HepG2 (cell line): ENCODE data around the gene OR6S1. TPM values are rescaled to one million over a fixed set of nuclear protein-coding genes. Genes with fewer than 3 reads are reported as not detected.

Experiments used
- CBX2 ChIP-seq, 2 experiments: fragments of 200-600 bp in 1 of 2; sonication (generic); formaldehyde crosslinking in 1 of 2; IDR thresholded peaks; 2 replicates each; pipeline versions ENCODE4 v1.7.0 to v1.8.1; 2018 to 2022; ENCODE audit warnings: low read depth in 2 of 2, low read length in 1 of 2, mild to moderate bottlenecking in 1 of 2, missing genetic modification reagents in 1 of 2
- CCAR2 ChIP-seq: fragments of 200-400 bp; formaldehyde crosslinking; optimal IDR thresholded peaks from 2 replicates; pipeline ENCODE3; 2018; ENCODE audit warnings: low read depth, mild to moderate bottlenecking, low read length, moderate library complexity
- HDAC6 ChIP-seq: fragments of 200-600 bp; sonication (generic); IDR thresholded peaks from 2 replicates; pipeline ENCODE4 v1.7.0; 2017; ENCODE audit warnings: mild to moderate bottlenecking, antibody characterized with exemption, low read length, low read depth
- HNF1B ChIP-seq: sonication (generic); formaldehyde crosslinking; IDR thresholded peaks from 2 replicates; pipeline ENCODE4 v1.5.1; 2020; ENCODE audit warnings: mild to moderate bottlenecking, moderate library complexity, missing genetic modification reagents
- ISL2 ChIP-seq: sonication (generic); formaldehyde crosslinking; IDR thresholded peaks from 2 replicates; pipeline ENCODE4 v1.5.0; 2020; ENCODE audit warnings: missing genetic modification reagents
- JDP2 ChIP-seq: sonication (generic); formaldehyde crosslinking; IDR thresholded peaks from 2 replicates; pipeline ENCODE4 v1.8.1; 2022; ENCODE audit warnings: missing genetic modification reagents, borderline replicate concordance
- KLF16 ChIP-seq, 2 experiments: sonication (generic) in 1 of 2; formaldehyde crosslinking in 1 of 2; IDR thresholded peaks; 2 replicates each; pipeline versions ENCODE4 v1.6.1 to v1.8.0; 2016 to 2023; ENCODE audit warnings: missing genetic modification reagents in 2 of 2, missing compliant biosample characterization in 1 of 2
- NAIF1 ChIP-seq: sonication (generic); formaldehyde crosslinking; IDR thresholded peaks from 2 replicates; pipeline ENCODE4 v1.5.0; 2020; ENCODE audit warnings: mild to moderate bottlenecking, missing genetic modification reagents, borderline replicate concordance
- NFYC ChIP-seq: IDR thresholded peaks from 2 replicates; pipeline ENCODE4 v1.6.1; 2016; ENCODE audit warnings: missing genetic modification reagents, missing compliant biosample characterization
- NR2C2 ChIP-seq: sonication (generic); formaldehyde crosslinking; IDR thresholded peaks from 2 replicates; pipeline ENCODE4 v1.4.0; 2020; ENCODE audit warnings: missing genetic modification reagents, mild to moderate bottlenecking, moderate library complexity, borderline replicate concordance
- PITX1 ChIP-seq: sonication (generic); formaldehyde crosslinking; IDR thresholded peaks from 2 replicates; pipeline ENCODE4 v1.5.1; 2020; ENCODE audit warnings: mild to moderate bottlenecking, missing genetic modification reagents
- SALL1 ChIP-seq: sonication (generic); formaldehyde crosslinking; IDR thresholded peaks from 2 replicates; pipeline ENCODE4 v1.8.0; 2022; ENCODE audit warnings: mild to moderate bottlenecking, missing genetic modification reagents
- SALL2 ChIP-seq: sonication (generic); formaldehyde crosslinking; IDR thresholded peaks from 2 replicates; pipeline ENCODE4 v1.8.1; 2023; ENCODE audit warnings: mild to moderate bottlenecking, missing genetic modification reagents, inconsistent platforms
- SIN3A ChIP-seq: IDR thresholded peaks from 2 replicates; pipeline ENCODE4 v1.6.1; 2011; ENCODE audit warnings: low read depth, mild to moderate bottlenecking, control low read depth, low read length, borderline replicate concordance
- SMARCC2 ChIP-seq: fragments of 450-650 bp; IDR thresholded peaks from 2 replicates; pipeline ENCODE4 v1.6.1; 2017; ENCODE audit warnings: antibody characterized with exemption, mild to moderate bottlenecking
- SRSF1 ChIP-seq: fragments of 200-400 bp; formaldehyde crosslinking; optimal IDR thresholded peaks from 2 replicates; pipeline ENCODE3; 2017; ENCODE audit warnings: mild to moderate bottlenecking, low read depth, low read length, moderate library complexity
- TSC22D2 ChIP-seq: sonication (generic); formaldehyde crosslinking; IDR thresholded peaks from 2 replicates; pipeline ENCODE4 v1.5.1; 2020; ENCODE audit warnings: missing genetic modification reagents, mild to moderate bottlenecking, borderline replicate concordance
- ZGPAT ChIP-seq: IDR thresholded peaks from 2 replicates; pipeline ENCODE4 v1.6.1; 2016; ENCODE audit warnings: mild to moderate bottlenecking
- ZNF160 ChIP-seq: sonication (generic); formaldehyde crosslinking; IDR thresholded peaks from 2 replicates; pipeline ENCODE4 v1.8.0; 2022; ENCODE audit warnings: mild to moderate bottlenecking, inconsistent platforms, missing genetic modification reagents
- ZNF34 ChIP-seq: sonication (generic); formaldehyde crosslinking; IDR thresholded peaks from 2 replicates; pipeline ENCODE4 v1.4.0; 2020; ENCODE audit warnings: mild to moderate bottlenecking, missing genetic modification reagents, borderline replicate concordance
- ZNF446 ChIP-seq: sonication (generic); formaldehyde crosslinking; IDR thresholded peaks from 2 replicates; pipeline ENCODE4 v1.5.0; 2020; ENCODE audit warnings: mild to moderate bottlenecking, missing genetic modification reagents
- ZNF615 ChIP-seq: sonication (generic); formaldehyde crosslinking; IDR thresholded peaks from 2 replicates; pipeline ENCODE4 v1.5.0; 2020; ENCODE audit warnings: mild to moderate bottlenecking, missing genetic modification reagents, borderline replicate concordance
- polyA plus RNA-seq, 8 experiments: library from polyadenylated mRNA; depleted of rRNA in 3 of 8; stranded (reverse) in 7 of 8; unstranded in 1 of 8; fragments of >200 nt; fragmentation: Illumina TruSeq in 4 of 8; extraction: Trizol in 4 of 8; gene quantifications; 2 replicates each; pipeline versions ENCODE4 v1.2.1 to v1.2.3, GENCODE V29; 2011 to 2016; ENCODE audit warnings: low read depth in 4 of 8, missing spikeins in 1 of 8, mixed read lengths in 1 of 8; ENCODE audit not compliant: insufficient read depth in 1 of 8
- total RNA-seq, 5 experiments: library from RNA; depleted of rRNA; stranded (reverse); fragments of >200 nt; fragmentation: Illumina TruSeq; extraction: Trizol; gene quantifications; 2 replicates each; pipeline ENCODE4 v1.2.3, GENCODE V29; 2016; ENCODE audit warnings: low read depth in 1 of 5
- TF ChIP-seq, protein P1 (sequence below): sonication (generic); IDR thresholded peaks from 2 replicates; pipeline ENCODE4 v1.6.1; 2016; ENCODE audit warnings: low read depth, borderline replicate concordance

The OR6S1 gene
- total and polyA plus RNA-seq, 2 of the 13 experiments (the other 11 are each of a cell fraction or from before 2014, with no cell fraction given): 0.09 TPM; not detected in 1

GRCh38 chr14:20684662-20685456 is 43.4 kb upstream of the OR6S1 start (continued):
- TF ChIP-seq ZGPAT (CRISPR knock-in tag) (no peak), NAIF1 (CRISPR knock-in tag) (no peak), NR2C2 (CRISPR knock-in tag) (no peak), ZNF615 (CRISPR knock-in tag) (no peak), SMARCC2 (no peak), PITX1 (CRISPR knock-in tag) (no peak), CBX2 (IDR thresholded peaks at IDR 0.05; ENCODE audit: low read depth, low read length) (no peak), CBX2 (CRISPR knock-in tag; IDR thresholded peaks at IDR 0.05; ENCODE audit: low read depth) (no peak), CCAR2 (no peak), HDAC6 (no peak), KLF16 (CRISPR knock-in tag; IDR thresholded peaks at IDR 0.05) (no peak), HNF1B (CRISPR knock-in tag) (peak; percentile 36; the same call in 1 of the 2 replicates), TSC22D2 (CRISPR knock-in tag) (no peak), ISL2 (CRISPR knock-in tag) (peak; percentile 38; the same call in 1 of the 2 replicates), NFYC (no peak), ZNF446 (CRISPR knock-in tag) (peak; percentile 69; the same call in 1 of the 2 replicates), SALL1 (no peak; the same call in none of the 2 replicates), SALL2 (no peak), SIN3A (no peak), SRSF1 (no peak), ZNF160 (no peak), JDP2 (CRISPR knock-in tag) (no peak; the same call in 1 of the 2 replicates), ZNF34 (CRISPR knock-in tag) (no peak)
- TF ChIP-seq, protein P1, sequence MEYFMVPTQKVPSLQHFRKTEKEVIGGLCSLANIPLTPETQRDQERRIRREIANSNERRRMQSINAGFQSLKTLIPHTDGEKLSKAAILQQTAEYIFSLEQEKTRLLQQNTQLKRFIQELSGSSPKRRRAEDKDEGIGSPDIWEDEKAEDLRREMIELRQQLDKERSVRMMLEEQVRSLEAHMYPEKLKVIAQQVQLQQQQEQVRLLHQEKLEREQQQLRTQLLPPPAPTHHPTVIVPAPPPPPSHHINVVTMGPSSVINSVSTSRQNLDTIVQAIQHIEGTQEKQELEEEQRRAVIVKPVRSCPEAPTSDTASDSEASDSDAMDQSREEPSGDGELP: no peak
